OCI-LY1 (cell line): Measurements from ENCODE around the gene MRPS11.
"Not testable (repeated sequence)": the region's sequence is repeated elsewhere in the genome, so short reads cannot be mapped to it uniquely, and the experiment has no call there.

Experiments used
- H2AFZ ChIP-seq: fragments of 200-600 bp; sonication (generic), shearing (Covaris generic); 2 replicates; pipeline ENCODE4 v1.6.0; 2014; ENCODE audit warnings: antibody characterized with exemption, mild to moderate bottlenecking, low read length
- H3F3A ChIP-seq: fragments of 200-600 bp; sonication (generic), shearing (Covaris generic); 2 replicates; pipeline ENCODE4 v1.6.0; 2014; ENCODE audit warnings: mild to moderate bottlenecking, antibody characterized with exemption, low read length, moderate library complexity; ENCODE audit not compliant: insufficient read depth
- H3K27ac ChIP-seq: fragments of 200-600 bp; sonication (generic); 2 replicates; pipeline ENCODE4 v1.5.1; 2014; ENCODE audit warnings: low read length, mixed run types, mild to moderate bottlenecking, low read depth; ENCODE audit not compliant: poor library complexity, severe bottlenecking
- H3K27me3 ChIP-seq: fragments of 200-600 bp; sonication (generic); 2 replicates; pipeline ENCODE4 v1.6.0; 2014; ENCODE audit warnings: antibody characterized with exemption, mild to moderate bottlenecking, low read length, moderate library complexity; ENCODE audit not compliant: insufficient read depth
- H3K36me3 ChIP-seq: fragments of 200-600 bp; sonication (generic); 2 replicates; pipeline ENCODE4 v1.6.1; 2014; ENCODE audit warnings: mild to moderate bottlenecking, antibody characterized with exemption, low read length, moderate library complexity, mixed read lengths; ENCODE audit not compliant: insufficient read depth
- H3K4me1 ChIP-seq: fragments of 200-600 bp; sonication (generic); 2 replicates; pipeline ENCODE4 v1.5.1; 2014; ENCODE audit warnings: mild to moderate bottlenecking, low read length, moderate library complexity; ENCODE audit not compliant: insufficient read depth, severe bottlenecking
- H3K4me2 ChIP-seq: fragments of 200-600 bp; sonication (generic), shearing (Covaris generic); 2 replicates; pipeline ENCODE4 v1.6.1; 2014; ENCODE audit warnings: low read length
- H3K4me3 ChIP-seq: fragments of 200-600 bp; sonication (generic); 2 replicates; pipeline ENCODE4 v1.5.1; 2014; ENCODE audit warnings: low read length, low read depth, mild to moderate bottlenecking, mixed read lengths; ENCODE audit not compliant: poor library complexity, severe bottlenecking
- H3K79me2 ChIP-seq: fragments of 200-600 bp; shearing (Covaris generic); 2 replicates; pipeline ENCODE4 v1.6.1; 2016; ENCODE audit warnings: mixed run types, low read length, mixed read lengths; ENCODE audit not compliant: insufficient read depth
- H3K9ac ChIP-seq: fragments of 200-600 bp; sonication (generic), shearing (Covaris generic); 2 replicates; pipeline ENCODE4 v1.6.1; 2014; ENCODE audit warnings: mild to moderate bottlenecking, low read length, mixed read lengths
- H3K9me2 ChIP-seq: fragments of 200-600 bp; sonication (generic), shearing (Covaris generic); 2 replicates; pipeline ENCODE4 v1.6.1; 2014; ENCODE audit warnings: low read depth, mild to moderate bottlenecking, low read length, mixed read lengths
- H3K9me3 ChIP-seq: fragments of 200-600 bp; shearing (Covaris generic); 2 replicates; pipeline ENCODE4 v1.6.1; 2014; ENCODE audit warnings: low read length, mixed read lengths
- H4K20me1 ChIP-seq: fragments of 200-600 bp; sonication (generic), shearing (Covaris generic); 2 replicates; pipeline ENCODE4 v1.6.0; 2016; ENCODE audit warnings: mild to moderate bottlenecking, low read length; ENCODE audit not compliant: insufficient read depth
- CTCF ChIP-seq: fragments of 200-600 bp; sonication (generic), shearing (Covaris generic); IDR thresholded peaks from 2 replicates; pipeline ENCODE4 v1.5.1; 2017; ENCODE audit warnings: mild to moderate bottlenecking, antibody characterized with exemption, low read length, moderate library complexity, mixed read lengths
- EZH2 ChIP-seq: fragments of 200-600 bp; sonication (generic), shearing (Covaris generic); IDR thresholded peaks from 2 replicates; pipeline ENCODE4 v1.8.0; 2017; ENCODE audit warnings: borderline replicate concordance, mixed run types, mild to moderate bottlenecking, antibody characterized with exemption, low read length, moderate library complexity, mixed read lengths

MRPS11 gene

GRCh38 chr15:88430051-88430450 lies 37.5 kb upstream of the MRPS11 start:
- H2AFZ ChIP-seq = no peak overlapping the region
- no peaks in the 10 kb centered on the region for H3K9me3 ChIP-seq
- no peaks in the 10 kb centered on the region for H3K27me3 ChIP-seq
- H3K79me2 ChIP-seq = no peaks in the 10 kb centered on the region
- no peaks in the 10 kb centered on the region for H3F3A ChIP-seq
- H3K4me3 ChIP-seq = no peak overlapping the region
- no peak overlapping the region for H3K27ac ChIP-seq
- no peaks in the 10 kb centered on the region for H4K20me1 ChIP-seq
- H3K36me3 ChIP-seq = no peaks in the 10 kb centered on the region
- H3K9me2 ChIP-seq = no peaks in the 10 kb centered on the region
- H3K9ac ChIP-seq = no peak overlapping the region
- H3K4me2 ChIP-seq = no peak overlapping the region
- TF ChIP-seq CTCF (no peak), EZH2 (no peak)
- no peaks in the 10 kb centered on the region for H3K4me1 ChIP-seq

DNA sequence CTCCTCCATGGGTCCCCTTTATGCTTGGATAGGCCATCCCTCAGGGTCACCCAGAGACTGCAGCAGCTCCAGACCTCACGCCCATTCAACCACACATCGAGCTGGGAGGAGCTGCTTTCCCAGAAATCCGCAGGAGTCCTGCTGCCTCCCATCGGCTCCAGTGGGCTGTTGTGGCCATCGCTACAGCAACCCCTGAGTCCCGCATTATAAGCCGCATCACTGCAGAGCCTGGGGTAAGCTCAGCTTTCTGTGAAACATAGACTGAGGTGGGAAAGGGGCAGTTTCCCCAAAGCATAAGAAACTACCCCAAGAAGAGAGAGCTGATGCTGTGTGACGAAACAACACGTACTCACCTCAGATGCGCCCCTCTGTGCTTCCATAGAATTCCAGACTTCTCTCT lies 36.1 kb upstream of the MRPS11 start:
- no peak overlapping the region for H3K27ac ChIP-seq
- no peaks in the 10 kb centered on the region for H3K4me1 ChIP-seq
- TF ChIP-seq CTCF = no peak
- TF ChIP-seq EZH2 = no peak
- H3K9me3 ChIP-seq = no peaks in the 10 kb centered on the region
- no peak overlapping the region for H3K9ac ChIP-seq
- H2AFZ ChIP-seq = no peak overlapping the region
- no peaks in the 10 kb centered on the region for H3K27me3 ChIP-seq
- H3K4me2 ChIP-seq = no peak overlapping the region
- no peaks in the 10 kb centered on the region for H3K79me2 ChIP-seq
- no peaks in the 10 kb centered on the region for H3K36me3 ChIP-seq
- no peaks in the 10 kb centered on the region for H3F3A ChIP-seq
- H4K20me1 ChIP-seq = no peaks in the 10 kb centered on the region
- no peak overlapping the region for H3K4me3 ChIP-seq
- no peaks in the 10 kb centered on the region for H3K9me2 ChIP-seq

- H3K27ac ChIP-seq = no peak overlapping the region
These were observed 34.3 kb upstream of the MRPS11 start for GRCh38 chr15:88433046-88433685.

DNA sequence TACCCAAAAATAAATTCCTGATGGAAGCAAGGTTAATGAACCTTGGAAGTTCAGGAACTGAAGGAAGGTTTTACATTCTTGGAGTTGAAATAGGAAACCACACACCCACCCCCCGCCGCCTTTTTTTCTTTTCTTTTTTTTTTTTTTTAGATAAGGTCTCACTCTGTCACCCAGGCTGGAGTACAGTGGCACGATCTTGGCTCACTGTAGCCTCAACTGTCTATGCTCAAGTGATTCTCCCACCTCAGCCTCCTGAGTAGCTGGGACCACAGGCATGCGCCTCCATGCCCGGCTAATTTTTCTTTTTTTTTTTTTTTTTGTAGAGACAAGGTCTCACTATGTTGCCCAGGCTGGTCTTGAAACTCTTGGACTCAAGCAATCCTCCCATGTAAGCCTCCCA lies 33.4 kb upstream of the MRPS11 start:
- H3K36me3 ChIP-seq, H3F3A ChIP-seq, H3K27me3 ChIP-seq, H3K4me1 ChIP-seq, H2AFZ ChIP-seq, H3K9me2 ChIP-seq, H3K79me2 ChIP-seq, H3K9ac ChIP-seq, H3K4me3 ChIP-seq, H3K9me3 ChIP-seq, H4K20me1 ChIP-seq, H3K4me2 ChIP-seq, H3K27ac ChIP-seq: not testable (repeated sequence)

More at GRCh38 chr15:88433046-88433685, 34.3 kb upstream of the MRPS11 start:
- H3K36me3 ChIP-seq = no peaks in the 10 kb centered on the region
- H3F3A ChIP-seq = no peaks in the 10 kb centered on the region
- H3K4me2 ChIP-seq = no peak overlapping the region
- H3K79me2 ChIP-seq = no peaks in the 10 kb centered on the region
- TF ChIP-seq EZH2 (no peak), CTCF (no peak)
- H2AFZ ChIP-seq = no peak overlapping the region
- H4K20me1 ChIP-seq = no peaks in the 10 kb centered on the region
- no peaks in the 10 kb centered on the region for H3K4me1 ChIP-seq
- no peaks in the 10 kb centered on the region for H3K9me3 ChIP-seq
- no peak overlapping the region for H3K4me3 ChIP-seq
- H3K9me2 ChIP-seq = no peaks in the 10 kb centered on the region
- H3K9ac ChIP-seq = no peak overlapping the region
- no peaks in the 10 kb centered on the region for H3K27me3 ChIP-seq
